Raji (cell line): Measurements from ENCODE around the gene CYFIP1.

ENCODE experiments used
- POLR2A ChIP-seq: IDR thresholded peaks from 2 replicates; pipeline ENCODE4 v1.6.1; 2011; ENCODE audit warnings: low read depth, low read length, control low read depth; ENCODE audit not compliant: insufficient read depth

CYFIP1 gene

DNA sequence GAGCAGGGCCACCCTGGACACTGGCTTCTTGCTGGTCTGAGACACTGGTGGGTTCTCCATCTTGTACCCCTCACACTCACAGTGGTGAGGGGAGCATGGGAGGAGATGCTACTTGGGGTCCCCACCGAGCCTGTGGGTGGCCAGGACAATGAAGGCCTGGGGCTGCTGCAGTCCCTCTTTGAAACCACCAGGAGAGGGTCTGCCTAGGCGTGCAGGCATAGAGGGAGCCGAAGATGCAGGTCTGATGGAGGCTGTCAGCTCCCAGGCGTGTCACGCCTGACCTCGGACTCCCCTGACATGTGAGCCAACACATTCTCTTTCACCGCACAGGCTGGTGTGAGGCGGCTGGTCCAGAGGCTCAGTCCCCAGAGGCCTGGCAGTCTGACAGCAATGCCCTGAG is 102.6 kb downstream of the CYFIP1 start:
- no peak for TF ChIP-seq POLR2A

DNA sequence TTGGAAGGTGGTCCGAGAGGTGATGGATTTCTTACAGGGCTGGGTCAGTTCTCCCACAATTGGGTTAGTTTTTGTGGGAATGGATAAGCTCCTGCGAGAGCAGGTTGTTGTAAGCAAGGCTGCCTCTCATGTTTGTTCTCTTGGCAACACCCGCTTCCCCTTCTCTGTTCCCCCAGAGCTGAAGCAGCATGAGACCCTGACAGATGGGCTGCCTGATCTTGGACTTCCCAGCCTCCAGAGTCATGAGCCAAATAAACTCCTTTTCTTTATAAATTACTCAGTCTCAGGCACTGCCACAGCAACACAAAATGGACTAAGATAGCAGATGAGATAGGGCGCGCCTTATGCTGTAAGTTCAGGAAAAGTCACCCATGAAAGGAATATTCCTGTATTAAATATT is 103.1 kb downstream of the CYFIP1 start:
- TF ChIP-seq POLR2A, result no peak

DNA sequence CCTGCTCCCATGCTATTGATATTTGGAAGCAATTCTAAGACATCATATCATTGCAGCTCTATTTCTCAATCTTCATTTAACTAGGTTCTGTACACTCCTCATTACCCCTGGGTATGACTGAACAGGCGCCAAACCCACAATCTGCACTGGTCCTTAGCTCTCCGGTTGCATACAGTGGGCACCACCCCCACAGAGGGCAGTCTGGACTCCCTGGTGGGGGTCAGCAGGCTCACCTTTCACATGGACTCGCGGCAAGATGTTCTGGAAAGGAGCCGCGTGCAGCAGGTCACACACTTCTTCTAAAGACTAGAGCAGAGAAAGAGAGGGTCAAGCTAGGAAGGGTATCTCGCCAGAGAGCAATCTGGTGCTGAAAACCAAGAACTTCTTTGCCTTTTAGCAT is 105.2 kb downstream of the CYFIP1 start:
- TF ChIP-seq POLR2A, result no peak

DNA sequence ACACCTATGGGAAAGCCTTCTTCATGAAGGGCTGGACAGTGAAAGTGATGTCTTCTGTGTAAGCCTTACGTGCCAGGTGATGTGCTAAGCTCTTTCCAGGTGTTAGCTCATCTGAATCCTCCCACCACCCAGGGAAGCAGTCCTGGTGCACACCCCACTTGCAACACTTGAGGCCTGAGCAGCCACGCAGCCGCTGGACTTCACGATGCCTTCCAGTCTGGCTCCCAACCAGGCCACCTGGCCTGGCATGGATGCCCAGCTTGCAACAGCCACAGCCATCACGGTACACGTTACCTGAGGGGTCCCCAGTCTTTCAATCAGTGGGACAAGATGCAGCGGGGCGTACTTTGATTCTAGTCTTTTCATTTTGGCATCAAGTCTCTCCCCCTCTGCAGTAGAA is 105.9 kb downstream of the CYFIP1 start:
- TF ChIP-seq POLR2A, result no peak

GRCh38 chr15:22873841-22874240 is 106.3 kb downstream of the CYFIP1 start:
- TF ChIP-seq POLR2A, result no peak

GRCh38 chr15:22872936-22873701 is 107.0 kb downstream of the CYFIP1 start:
- TF ChIP-seq POLR2A, result no peak

GRCh38 chr15:22871481-22872086 is 108.6 kb downstream of the CYFIP1 start:
- TF ChIP-seq POLR2A, result no peak

GRCh38 chr15:22870865-22871264 is 109.3 kb downstream of the CYFIP1 start:
- no peak for TF ChIP-seq POLR2A

DNA sequence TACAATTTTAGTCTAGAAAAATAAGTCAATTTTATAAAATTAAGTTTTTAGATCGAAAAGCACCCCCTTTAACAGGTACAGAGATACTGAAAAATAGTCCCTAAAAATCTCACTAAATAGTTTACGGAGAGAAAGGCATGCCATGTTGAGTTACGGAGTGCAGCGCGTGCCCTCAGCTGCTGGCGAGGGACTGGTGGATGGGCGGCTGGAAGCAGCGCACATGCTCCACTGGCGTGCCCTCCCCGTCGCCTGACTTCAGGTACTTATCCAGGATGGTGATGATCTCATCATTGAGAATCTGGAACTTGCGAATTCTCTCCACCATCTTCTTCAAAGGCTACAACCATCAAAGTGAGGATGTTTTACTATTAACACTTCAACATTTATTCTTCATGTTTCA is 110.3 kb downstream of the CYFIP1 start:
- no peak for TF ChIP-seq POLR2A

GRCh38 chr15:22868928-22869327 is 111.2 kb downstream of the CYFIP1 start:
- no peak for TF ChIP-seq POLR2A

- TF ChIP-seq POLR2A, result no peak
Measured at GRCh38 chr15:22868495-22868894, 111.7 kb downstream of the CYFIP1 start.

DNA sequence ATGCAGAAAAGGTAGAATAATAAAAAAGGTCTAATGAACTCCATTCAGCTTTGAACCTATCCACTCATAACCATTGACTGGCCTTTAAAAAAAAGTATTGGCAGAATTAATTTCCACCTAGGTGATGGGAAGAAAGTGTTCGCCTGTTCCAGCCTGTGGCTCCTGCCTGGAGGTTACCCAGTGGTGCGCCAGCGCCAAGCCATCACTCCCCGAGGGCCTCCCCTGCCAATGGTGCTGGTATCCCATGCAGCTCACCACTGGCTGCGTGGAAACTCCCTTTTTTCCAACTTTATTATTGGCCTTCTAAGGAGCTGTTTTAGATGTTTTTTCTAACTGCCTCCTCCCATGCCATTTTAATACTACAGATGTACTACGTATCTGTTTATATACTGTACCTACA is 112.3 kb downstream of the CYFIP1 start:
- no peak for TF ChIP-seq POLR2A

DNA sequence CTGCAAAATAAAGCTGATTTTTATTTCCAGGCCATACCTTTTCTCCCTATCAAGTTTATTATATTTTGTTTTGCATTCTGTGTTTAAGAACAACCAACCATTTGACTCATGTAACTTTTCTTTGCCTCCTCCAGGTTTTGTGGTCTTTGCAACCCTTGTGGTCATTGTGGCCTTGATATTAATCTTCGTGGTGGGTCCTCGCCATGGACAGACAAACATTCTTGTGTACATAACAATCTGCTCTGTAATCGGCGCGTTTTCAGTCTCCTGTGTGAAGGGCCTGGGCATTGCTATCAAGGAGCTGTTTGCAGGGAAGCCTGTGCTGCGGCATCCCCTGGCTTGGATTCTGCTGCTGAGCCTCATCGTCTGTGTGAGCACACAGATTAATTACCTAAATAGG is 114.1 kb downstream of the CYFIP1 start:
- TF ChIP-seq POLR2A, result no peak

DNA sequence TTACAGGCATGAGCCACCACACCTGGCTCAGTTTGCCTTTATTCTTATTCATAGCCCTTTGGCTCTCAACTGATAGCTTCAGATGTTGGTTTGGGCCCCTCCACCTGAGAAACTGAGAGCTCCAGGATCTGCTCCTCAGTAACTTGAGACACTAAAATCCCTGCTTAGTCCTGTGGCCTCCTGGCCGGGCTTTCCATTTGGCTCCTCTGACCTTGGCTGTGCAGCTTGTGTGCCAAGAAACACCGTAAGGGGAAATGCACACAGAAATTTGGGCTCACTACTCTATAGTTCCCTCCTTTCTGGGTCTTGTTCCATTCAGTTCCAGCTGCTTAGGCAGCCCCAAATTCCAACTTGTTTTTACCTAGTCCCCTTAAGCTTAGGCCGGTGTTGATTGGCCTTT is 116.8 kb downstream of the CYFIP1 start:
- TF ChIP-seq POLR2A, result no peak

- no peak for TF ChIP-seq POLR2A
Measured at GRCh38 chr15:22861161-22861560, 119.0 kb downstream of the CYFIP1 start.

DNA sequence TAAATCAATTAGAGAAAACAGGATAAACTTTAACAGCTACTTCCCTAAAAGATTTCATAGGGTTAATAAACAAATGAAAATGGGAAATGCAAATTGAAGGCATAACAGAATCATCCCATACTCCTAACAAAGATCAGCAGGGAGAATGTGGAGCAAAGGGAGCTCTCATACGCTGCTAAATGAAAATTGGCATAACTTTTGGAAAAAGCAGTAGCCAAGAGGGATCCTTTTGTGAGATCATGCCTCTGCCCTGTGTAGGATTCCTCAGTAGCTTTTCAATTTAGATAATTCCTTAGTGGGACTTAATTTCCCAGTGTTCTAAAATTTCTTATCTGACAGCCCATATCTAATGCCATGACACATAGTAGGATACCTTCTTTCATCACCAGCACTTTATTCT is 123.5 kb downstream of the CYFIP1 start:
- TF ChIP-seq POLR2A, result no peak

GRCh38 chr15:22855791-22856190 is 124.4 kb downstream of the CYFIP1 start:
- TF ChIP-seq POLR2A, result no peak
